ENCODE results near the gene GTF2F2.

Gene GTF2F2

GRCh38 chr13:45137526-45137925, 17.2 kb downstream of the GTF2F2 start:
- Histone ChIP-seq H3K4me3 (ENCODE audit: low read length) (no peak overlapping the region), H3K27me3 (ENCODE audit: insufficient read depth, low read length) (no peaks in the 10 kb centered on the region), H2AFZ (ENCODE audit: low read depth, low read length) (no peak overlapping the region), H3K9me3 (ENCODE audit: low read length) (peaks cover 6% of the 10 kb centered on the region), H3K36me3 (ENCODE audit: insufficient read depth, low read length) (peaks cover 21% of the 10 kb centered on the region), H3K4me1 (ENCODE audit: insufficient read depth, low read length) (peaks cover 12% of the 10 kb centered on the region)

DNA sequence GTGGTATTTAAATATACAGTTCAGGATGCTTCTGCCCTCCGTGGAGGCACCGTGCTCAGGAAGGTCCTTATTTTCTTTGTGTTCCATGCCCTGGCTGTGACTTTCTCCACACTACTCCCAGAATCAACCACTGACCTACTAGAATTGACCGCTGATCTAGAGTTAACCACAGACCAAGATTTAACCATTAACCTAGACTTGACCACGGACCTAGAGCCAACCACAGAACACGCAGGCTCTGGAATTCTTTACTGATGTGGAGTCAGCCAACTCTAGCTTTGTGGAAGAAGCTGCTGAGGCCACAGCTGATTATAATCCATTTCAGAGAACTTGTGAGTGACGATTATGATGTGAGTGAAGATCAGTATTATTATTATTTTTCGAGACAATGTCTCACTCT, 18.0 kb downstream of the GTF2F2 start:
- Histone ChIP-seq H3K9me3 (ENCODE audit: low read length) (peaks cover 6% of the 10 kb centered on the region), H3K4me1 (ENCODE audit: insufficient read depth, low read length) (peaks cover 12% of the 10 kb centered on the region)

GRCh38 chr13:45141369-45141768, 21.1 kb downstream of the GTF2F2 start:
- Histone ChIP-seq H3K36me3 (ENCODE audit: insufficient read depth, low read length) (peaks cover 21% of the 10 kb centered on the region), H3K4me3 (ENCODE audit: low read length) (no peak overlapping the region), H3K27me3 (ENCODE audit: insufficient read depth, low read length) (no peaks in the 10 kb centered on the region), H3K9me3 (ENCODE audit: low read length) (no peaks in the 10 kb centered on the region), H2AFZ (ENCODE audit: low read depth, low read length) (no peak overlapping the region), H3K4me1 (ENCODE audit: insufficient read depth, low read length) (peaks cover 12% of the 10 kb centered on the region)

More for the DNA sequence above, 18.0 kb downstream of the GTF2F2 start:
- no peak overlapping the region for H3K4me3 ChIP-seq (ENCODE audit: low read length)
- H2AFZ ChIP-seq (ENCODE audit: low read depth, low read length), result no peak overlapping the region
- H3K27me3 ChIP-seq (ENCODE audit: insufficient read depth, low read length), result no peaks in the 10 kb centered on the region
- peaks cover 21% of the 10 kb centered on the region for H3K36me3 ChIP-seq (ENCODE audit: insufficient read depth, low read length)

DNA sequence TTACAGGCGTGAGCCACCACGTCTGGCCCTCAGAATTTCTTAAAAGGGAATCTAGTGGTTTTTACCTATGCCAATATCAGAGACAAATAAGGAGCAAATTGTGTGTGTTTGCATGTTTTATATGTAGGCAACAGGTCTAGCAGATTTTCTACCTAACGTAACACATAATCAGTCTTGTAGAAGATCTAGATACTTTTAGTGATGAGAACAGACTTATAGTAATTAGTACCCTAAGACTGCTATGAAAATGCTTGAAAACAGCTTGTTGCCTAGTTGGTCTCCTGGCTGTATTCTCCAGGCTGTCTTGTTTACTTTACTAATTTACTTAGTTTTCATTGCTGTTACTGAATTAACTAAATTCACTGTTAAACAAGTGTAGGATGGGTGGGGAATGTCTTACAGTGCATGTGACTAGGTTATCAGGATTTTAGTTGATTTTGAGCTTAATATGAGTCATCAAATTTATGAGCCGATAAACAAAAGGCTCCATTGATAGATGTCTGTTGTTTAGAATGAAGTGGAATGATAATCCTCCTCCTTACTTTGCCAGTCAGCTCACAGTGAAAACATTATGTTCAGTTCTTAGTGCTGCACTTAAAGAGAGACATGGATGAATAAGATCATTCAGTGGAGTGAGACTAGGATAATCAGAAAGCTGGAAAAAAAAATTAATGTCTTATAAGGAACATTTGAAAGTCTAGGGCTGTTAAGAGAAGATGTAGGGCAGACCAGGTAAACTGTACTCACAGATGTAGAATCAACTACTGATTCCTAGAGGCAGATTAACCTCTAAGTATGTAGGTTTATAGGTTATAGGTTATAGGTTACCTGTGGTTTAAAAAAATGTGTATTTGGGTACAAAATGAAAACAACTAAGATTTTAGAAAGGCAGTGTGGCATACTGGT, 22.4 kb downstream of the GTF2F2 start:
- peaks cover 21% of the 10 kb centered on the region for H3K36me3 ChIP-seq (ENCODE audit: insufficient read depth, low read length)
- no peak overlapping the region for H2AFZ ChIP-seq (ENCODE audit: low read depth, low read length)
- no peaks in the 10 kb centered on the region for H3K9me3 ChIP-seq (ENCODE audit: low read length)
- H3K4me3 ChIP-seq (ENCODE audit: low read length), result no peak overlapping the region
- H3K27me3 ChIP-seq (ENCODE audit: insufficient read depth, low read length), result no peaks in the 10 kb centered on the region
- H3K4me1 ChIP-seq (ENCODE audit: insufficient read depth, low read length), result peaks cover 5% of the 10 kb centered on the region

GRCh38 chr13:45143346-45143751, 23.0 kb downstream of the GTF2F2 start:
- Histone ChIP-seq H2AFZ (ENCODE audit: low read depth, low read length) (no peak overlapping the region), H3K27me3 (ENCODE audit: insufficient read depth, low read length) (no peaks in the 10 kb centered on the region), H3K36me3 (ENCODE audit: insufficient read depth, low read length) (peaks cover 14% of the 10 kb centered on the region), H3K9me3 (ENCODE audit: low read length) (no peaks in the 10 kb centered on the region), H3K4me3 (ENCODE audit: low read length) (no peak overlapping the region), H3K4me1 (ENCODE audit: insufficient read depth, low read length) (peaks cover 5% of the 10 kb centered on the region)

DNA sequence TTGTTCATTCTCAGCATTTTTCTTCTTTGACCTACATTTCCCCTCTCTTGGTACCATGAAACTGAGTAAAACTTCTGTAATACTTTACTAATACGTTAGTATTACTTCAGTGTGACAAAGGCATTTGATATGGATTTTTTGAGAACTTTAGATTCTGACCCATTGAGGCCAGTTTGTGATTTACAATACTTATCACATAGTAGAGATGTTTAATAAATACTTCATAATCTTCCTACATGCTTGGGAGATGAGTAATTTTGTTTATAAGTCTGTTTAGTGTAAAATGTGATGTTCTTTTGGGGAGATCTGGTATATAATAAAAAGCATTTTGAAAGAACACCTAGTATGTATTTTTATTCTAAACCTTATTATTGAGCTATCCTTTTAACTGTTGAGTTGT, 29.7 kb downstream of the GTF2F2 start:
- Histone ChIP-seq H3K36me3 (ENCODE audit: insufficient read depth, low read length) (peaks cover 15% of the 10 kb centered on the region), H3K4me3 (ENCODE audit: low read length) (no peak overlapping the region)

DNA sequence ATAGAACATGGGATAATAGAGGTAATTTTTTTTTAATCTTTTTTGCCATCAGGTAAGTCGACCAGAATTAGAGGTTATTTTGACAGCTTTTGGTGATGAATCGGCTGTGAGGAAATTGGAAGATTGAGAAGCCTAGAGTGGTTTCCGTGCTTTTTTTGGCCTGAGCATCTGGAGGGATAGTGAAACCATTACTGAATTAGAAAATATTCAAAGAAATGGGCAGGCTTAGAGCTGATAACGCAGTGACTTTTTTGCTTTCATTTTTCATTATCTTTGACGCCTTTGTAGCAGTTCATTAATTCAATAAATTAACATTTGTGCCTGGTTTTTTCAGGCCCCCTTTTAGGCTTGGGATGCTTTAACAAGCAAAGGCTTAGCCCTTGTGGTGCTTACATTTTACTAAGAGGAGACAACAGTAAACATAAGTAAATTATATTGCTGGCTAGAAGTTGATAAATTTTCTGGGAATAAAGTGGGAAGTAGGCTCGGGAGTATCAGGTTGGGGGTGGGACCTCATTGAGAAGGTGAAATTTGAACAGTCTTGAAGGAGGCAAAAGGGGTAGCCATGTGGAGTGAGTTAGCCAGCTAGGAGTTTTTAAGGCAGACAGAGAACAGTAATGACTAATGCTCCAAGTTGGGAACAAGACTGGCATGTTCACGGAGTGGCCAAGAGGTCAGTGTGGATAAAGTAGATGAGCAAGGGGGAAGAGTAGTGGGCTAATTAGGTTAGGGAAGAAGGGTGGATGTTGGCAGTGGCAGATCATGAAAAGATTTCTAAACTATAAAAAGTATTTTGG, 36.5 kb downstream of the GTF2F2 start:
- Histone ChIP-seq H3K9me3 (ENCODE audit: low read length) (no peaks in the 10 kb centered on the region), H3K36me3 (ENCODE audit: insufficient read depth, low read length) (peaks cover 30% of the 10 kb centered on the region), H3K27me3 (ENCODE audit: insufficient read depth, low read length) (no peaks in the 10 kb centered on the region), H3K4me1 (ENCODE audit: insufficient read depth, low read length) (no peaks in the 10 kb centered on the region), H3K4me3 (ENCODE audit: low read length) (no peak overlapping the region), H2AFZ (ENCODE audit: low read depth, low read length) (no peak overlapping the region)

More for the DNA sequence above, 29.7 kb downstream of the GTF2F2 start:
- Histone ChIP-seq H3K4me1 (ENCODE audit: insufficient read depth, low read length) (no peaks in the 10 kb centered on the region), H2AFZ (ENCODE audit: low read depth, low read length) (no peak overlapping the region), H3K9me3 (ENCODE audit: low read length) (no peaks in the 10 kb centered on the region), H3K27me3 (ENCODE audit: insufficient read depth, low read length) (no peaks in the 10 kb centered on the region)

DNA sequence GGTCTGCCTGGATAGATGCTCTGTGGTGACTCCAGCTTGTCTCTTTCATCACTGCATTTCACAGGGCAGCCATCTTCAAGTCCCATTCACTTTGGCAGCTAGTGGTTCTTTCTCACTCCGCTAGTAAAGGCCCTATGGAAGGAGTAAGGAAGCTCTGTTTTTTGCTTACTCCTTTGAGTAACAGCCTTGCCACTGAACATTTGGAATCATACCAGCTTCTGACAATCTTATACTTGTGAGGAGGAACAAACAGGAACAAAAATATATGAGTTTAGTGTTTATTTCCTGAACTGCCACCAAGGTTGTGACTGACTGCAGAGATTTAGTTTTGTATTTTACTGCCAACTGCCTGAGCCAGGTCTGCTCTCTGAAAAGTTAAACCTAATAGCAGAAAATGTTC, 41.9 kb downstream of the GTF2F2 start:
- Histone ChIP-seq H3K9me3 (ENCODE audit: low read length) (no peaks in the 10 kb centered on the region), H3K4me1 (ENCODE audit: insufficient read depth, low read length) (no peaks in the 10 kb centered on the region), H3K36me3 (ENCODE audit: insufficient read depth, low read length) (peaks cover 18% of the 10 kb centered on the region), H2AFZ (ENCODE audit: low read depth, low read length) (no peak overlapping the region), H3K4me3 (ENCODE audit: low read length) (no peak overlapping the region), H3K27me3 (ENCODE audit: insufficient read depth, low read length) (no peaks in the 10 kb centered on the region)

GRCh38 chr13:45162821-45163220, 42.5 kb downstream of the GTF2F2 start:
- Histone ChIP-seq H3K9me3 (ENCODE audit: low read length) (no peaks in the 10 kb centered on the region), H3K4me3 (ENCODE audit: low read length) (no peak overlapping the region), H2AFZ (ENCODE audit: low read depth, low read length) (no peak overlapping the region), H3K36me3 (ENCODE audit: insufficient read depth, low read length) (peaks cover 18% of the 10 kb centered on the region), H3K4me1 (ENCODE audit: insufficient read depth, low read length) (no peaks in the 10 kb centered on the region), H3K27me3 (ENCODE audit: insufficient read depth, low read length) (no peaks in the 10 kb centered on the region)

DNA sequence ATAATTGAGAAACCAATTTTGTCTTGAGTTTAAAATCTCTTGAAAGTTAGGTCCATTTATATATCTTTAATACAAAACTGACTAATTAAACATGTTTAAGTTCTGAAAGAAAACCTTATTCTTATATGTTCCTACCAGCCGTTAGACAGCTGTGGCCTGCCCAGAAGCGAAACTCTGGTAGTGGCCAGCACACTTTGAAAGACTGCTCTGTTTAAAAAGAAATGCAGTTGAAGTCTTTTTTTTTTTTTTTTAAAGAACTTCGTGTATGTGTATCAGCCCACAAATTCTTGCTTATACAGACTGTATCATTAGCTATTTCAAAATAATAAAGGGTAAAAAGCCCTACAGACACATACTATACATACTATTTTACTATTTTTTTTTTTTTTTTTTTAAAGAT, 46.5 kb downstream of the GTF2F2 start:
- Histone ChIP-seq H3K4me1 (ENCODE audit: insufficient read depth, low read length) (no peaks in the 10 kb centered on the region), H3K27me3 (ENCODE audit: insufficient read depth, low read length) (no peaks in the 10 kb centered on the region), H3K4me3 (ENCODE audit: low read length) (no peak overlapping the region), H2AFZ (ENCODE audit: low read depth, low read length) (no peak overlapping the region), H3K9me3 (ENCODE audit: low read length) (no peaks in the 10 kb centered on the region), H3K36me3 (ENCODE audit: insufficient read depth, low read length) (peaks cover 12% of the 10 kb centered on the region)

GRCh38 chr13:45167611-45168554, 47.6 kb downstream of the GTF2F2 start:
- Histone ChIP-seq H3K27me3 (ENCODE audit: insufficient read depth, low read length) (no peaks in the 10 kb centered on the region), H3K9me3 (ENCODE audit: low read length) (no peaks in the 10 kb centered on the region), H3K4me1 (ENCODE audit: insufficient read depth, low read length) (no peaks in the 10 kb centered on the region), H2AFZ (ENCODE audit: low read depth, low read length) (no peak overlapping the region), H3K36me3 (ENCODE audit: insufficient read depth, low read length) (peaks cover 15% of the 10 kb centered on the region), H3K4me3 (ENCODE audit: low read length) (no peak overlapping the region)

DNA sequence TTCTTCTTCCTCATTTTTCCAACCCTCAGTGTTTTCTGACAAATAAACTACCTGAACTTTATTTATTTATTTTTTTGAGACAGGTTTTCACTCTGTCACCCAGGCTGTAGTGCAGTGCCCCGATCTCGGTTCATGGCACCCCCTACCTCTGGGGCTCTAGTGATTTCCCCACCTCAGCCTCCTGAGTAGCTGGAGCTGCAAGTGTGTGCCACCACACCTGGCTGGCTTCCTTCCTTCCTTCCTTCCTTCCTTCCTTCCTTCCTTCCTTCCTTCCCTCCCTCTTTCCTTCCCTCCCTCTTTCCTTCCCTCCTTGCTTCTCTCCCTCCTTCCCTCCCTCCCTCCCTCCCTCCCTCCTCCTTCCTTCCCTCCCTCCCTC, 48.2 kb downstream of the GTF2F2 start:
- Histone ChIP-seq H3K9me3 (ENCODE audit: low read length) (no peaks in the 10 kb centered on the region), H3K36me3 (ENCODE audit: insufficient read depth, low read length) (peaks cover 12% of the 10 kb centered on the region), H3K27me3 (ENCODE audit: insufficient read depth, low read length) (no peaks in the 10 kb centered on the region), H2AFZ (ENCODE audit: low read depth, low read length) (no peak overlapping the region), H3K4me3 (ENCODE audit: low read length) (no peak overlapping the region), H3K4me1 (ENCODE audit: insufficient read depth, low read length) (no peaks in the 10 kb centered on the region)
